Activated naive CD4-positive, alpha-beta T cell treated with anti-CD3 and anti-CD28 coated beads, Interleukin-2, amount 10 ng/mL, durations not matched to agents 7 days and 5 days (primary cell): ENCODE measurements around the gene CST11.
A peak's percentile ranks its signal among the peaks of the same experiment; 100 is the strongest.
"Not testable (repeated sequence)": the region's sequence is repeated elsewhere in the genome, so short reads cannot be mapped to it uniquely, and the experiment has no call there.

Experiments
- CTCF ChIA-PET: fragments of 350-600 bp; sonication (Branson Sonifier 250); formaldehyde crosslinking; loops from one replicate; lab custom pipeline; 2021; ENCODE audit warnings: antibody characterized with exemption; lab: Charles Lee
- DNase-seq: peaks from one replicate; pipeline ENCODE4 v3.0.0-alpha.2; 2020
- H3K27ac Mint-ChIP-seq: one replicate; pipeline ENCODE4 v1.8.0; 2021; ENCODE audit warnings: mild to moderate bottlenecking, moderate library complexity, mixed read lengths
- H3K27me3 Mint-ChIP-seq: one replicate; pipeline ENCODE4 v1.8.0; 2021; ENCODE audit warnings: mild to moderate bottlenecking, mixed read lengths
- H3K36me3 Mint-ChIP-seq: one replicate; pipeline ENCODE4 v1.8.0; 2021; ENCODE audit warnings: mixed read lengths
- H3K4me1 Mint-ChIP-seq: one replicate; pipeline ENCODE4 v1.8.0; 2021; ENCODE audit warnings: mixed read lengths
- H3K4me3 Mint-ChIP-seq: one replicate; pipeline ENCODE4 v1.8.0; 2021; ENCODE audit warnings: mild to moderate bottlenecking, moderate library complexity, mixed read lengths
- H3K9me3 Mint-ChIP-seq: one replicate; pipeline ENCODE4 v1.8.0; 2021; ENCODE audit warnings: mixed read lengths

The CST11 gene

DNA sequence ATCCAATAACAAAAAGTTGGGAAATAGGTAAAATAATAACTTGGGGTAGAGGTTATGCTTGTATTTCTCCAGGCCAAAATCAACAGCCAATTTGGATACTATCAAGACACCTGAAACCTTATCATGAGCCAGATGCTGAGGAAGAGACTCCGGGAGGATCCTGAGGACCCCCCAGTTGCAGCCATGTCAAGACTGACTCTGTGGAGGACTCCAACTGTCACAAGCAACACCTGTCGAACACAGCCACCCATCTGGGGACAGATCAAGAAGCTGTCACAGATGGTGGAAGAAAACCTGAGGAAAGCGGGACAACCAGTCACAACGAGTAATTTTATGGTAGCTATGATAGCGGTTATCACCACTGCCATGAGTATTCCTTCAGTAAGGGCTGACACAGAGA is 19.6 kb upstream of the CST11 start:
- H3K27ac Mint-ChIP-seq, CTCF ChIA-PET, H3K4me1 Mint-ChIP-seq: not testable (repeated sequence)

DNA sequence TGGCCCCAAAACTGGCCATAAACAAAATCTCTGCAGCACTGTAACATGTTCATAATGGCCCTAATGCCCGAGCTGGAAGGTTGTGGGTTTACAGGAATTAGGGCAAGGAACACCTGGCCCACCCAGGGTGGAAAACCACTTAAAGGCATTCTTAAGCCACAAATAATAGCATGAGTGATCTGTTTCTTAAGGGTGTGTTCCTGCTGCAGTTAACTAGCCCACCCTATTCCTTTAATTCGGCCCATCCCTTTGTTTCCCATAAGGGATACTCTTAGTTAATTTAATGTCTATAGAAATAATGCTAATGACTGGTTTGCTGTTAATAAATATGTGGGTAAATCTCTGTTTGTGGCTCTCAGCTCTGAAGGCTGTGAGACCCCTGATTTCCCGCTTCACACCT is 14.3 kb upstream of the CST11 start:
- H3K27me3 Mint-ChIP-seq, H3K36me3 Mint-ChIP-seq, CTCF ChIA-PET, H3K27ac Mint-ChIP-seq, H3K4me3 Mint-ChIP-seq, H3K4me1 Mint-ChIP-seq, DNase-seq: not testable (repeated sequence)
- H3K9me3 Mint-ChIP-seq, result peaks cover 15% of the 10 kb centered on the region

More for the DNA sequence above, 19.6 kb upstream of the CST11 start:
- H3K4me3 Mint-ChIP-seq, DNase-seq, H3K9me3 Mint-ChIP-seq, H3K36me3 Mint-ChIP-seq, H3K27me3 Mint-ChIP-seq: not testable (repeated sequence)

DNA sequence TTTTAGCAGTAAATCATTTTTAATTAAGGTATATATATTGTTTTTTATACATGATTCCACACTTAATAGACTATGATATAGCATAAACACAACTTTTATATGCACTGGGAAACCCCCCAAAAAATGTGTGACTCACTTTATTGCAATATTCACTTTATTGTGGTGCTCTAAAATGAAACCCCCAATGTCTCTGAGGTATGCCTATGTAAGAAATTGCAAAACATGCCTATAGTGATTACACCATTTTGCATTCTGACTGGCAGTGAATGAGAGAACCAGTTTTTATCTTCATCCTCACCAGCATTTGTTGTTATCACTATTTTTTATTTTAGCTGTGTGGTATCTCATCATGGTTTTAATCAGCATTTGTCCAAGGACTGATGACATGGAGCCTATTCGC is 8.5 kb upstream of the CST11 start:
- Mint-ChIP-seq H3K27me3 (peaks cover 3% of the 10 kb centered on the region), H3K4me1 (peaks cover 11% of the 10 kb centered on the region), H3K4me3 (no peak overlapping the region), H3K36me3 (no peaks in the 10 kb centered on the region), H3K9me3 (peaks cover 3% of the 10 kb centered on the region), H3K27ac (no peak overlapping the region)
- DNase-seq, result no peak
- CTCF ChIA-PET, result no interaction called here

DNA sequence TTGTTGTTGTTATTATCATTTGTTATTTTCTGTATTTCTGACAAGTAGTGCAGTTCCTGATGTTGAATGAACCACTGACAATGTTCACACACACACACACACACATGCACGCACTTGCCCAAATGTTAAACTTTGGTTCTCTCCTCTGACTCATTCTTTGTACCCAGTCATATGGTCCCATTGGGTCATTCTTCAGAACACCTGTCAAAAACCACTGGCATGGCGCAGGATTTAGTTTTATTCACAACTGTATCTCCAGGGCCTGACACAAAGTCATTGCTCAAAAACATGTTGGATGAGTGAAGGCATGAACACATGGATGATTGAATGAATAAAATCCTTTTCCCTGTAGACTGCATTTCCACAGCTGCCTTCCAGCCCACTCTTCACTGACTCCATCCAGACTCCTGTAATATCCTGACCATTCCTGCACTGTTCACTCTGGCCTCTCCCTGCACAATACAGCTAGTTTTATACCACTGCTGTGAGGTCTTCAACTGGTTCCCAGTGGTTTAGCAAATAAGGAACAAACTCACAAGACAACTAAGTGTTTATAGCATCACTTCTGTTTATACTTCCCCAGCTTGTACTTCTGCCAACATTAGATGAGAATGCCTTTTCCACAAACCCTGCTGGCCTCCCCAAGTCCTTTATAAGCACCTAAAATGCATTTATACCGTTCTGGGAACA is 6.9 kb upstream of the CST11 start:
- DNase-seq, result no peak
- CTCF ChIA-PET, result no interaction called here
- no peaks in the 10 kb centered on the region for H3K36me3 Mint-ChIP-seq
- no peak overlapping the region for H3K27ac Mint-ChIP-seq
- H3K4me1 Mint-ChIP-seq, result peaks cover 16% of the 10 kb centered on the region
- peaks cover 3% of the 10 kb centered on the region for H3K27me3 Mint-ChIP-seq
- no peaks in the 10 kb centered on the region for H3K9me3 Mint-ChIP-seq
- no peak overlapping the region for H3K4me3 Mint-ChIP-seq

DNA sequence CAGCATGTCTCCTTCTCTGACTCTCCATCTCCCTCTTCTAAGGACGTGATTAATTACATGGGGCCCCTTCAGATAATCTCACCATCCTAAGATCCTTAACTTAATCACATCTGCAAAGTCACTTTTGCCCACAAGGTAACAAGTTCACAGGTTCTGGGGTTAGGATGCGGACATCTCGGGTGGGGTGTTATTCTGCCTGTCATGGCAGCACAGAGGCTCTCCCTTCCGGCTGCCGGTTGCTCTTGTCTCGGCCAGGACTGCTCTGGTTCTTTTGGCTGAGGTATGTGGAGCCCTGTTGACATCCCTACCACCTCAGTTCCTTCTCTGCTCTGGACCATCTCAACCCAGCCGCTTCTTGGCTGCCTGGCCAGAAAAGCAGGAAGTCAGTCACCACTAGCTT is 4.2 kb upstream of the CST11 start:
- no peak overlapping the region for H3K4me3 Mint-ChIP-seq
- H3K4me1 Mint-ChIP-seq, result peaks cover 16% of the 10 kb centered on the region
- DNase-seq, result no peak
- peaks cover 3% of the 10 kb centered on the region for H3K27me3 Mint-ChIP-seq
- H3K9me3 Mint-ChIP-seq, result no peaks in the 10 kb centered on the region
- no peaks in the 10 kb centered on the region for H3K36me3 Mint-ChIP-seq
- CTCF ChIA-PET, result no interaction called here
- no peak overlapping the region for H3K27ac Mint-ChIP-seq

DNA sequence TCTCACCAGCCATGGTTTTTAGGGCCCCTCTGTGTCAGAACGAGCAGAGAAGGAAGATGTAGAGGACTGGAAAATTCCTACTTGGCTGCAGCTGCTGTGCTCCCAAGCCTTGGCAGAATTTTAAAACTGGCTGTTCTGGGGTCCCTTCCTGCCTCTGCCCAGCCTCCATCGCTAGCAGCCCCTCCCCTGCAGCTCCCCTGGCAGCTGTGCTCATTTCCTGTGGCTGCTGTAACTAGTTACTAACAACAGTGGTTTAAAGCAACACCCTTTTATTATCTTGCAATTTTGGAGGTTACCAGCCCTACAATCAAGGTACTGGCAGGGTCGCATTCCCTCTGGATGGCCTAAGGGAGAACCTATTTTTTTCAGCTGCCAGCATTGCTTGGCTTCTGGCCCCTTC is 3.7 kb upstream of the CST11 start:
- Mint-ChIP-seq H3K9me3 (no peaks in the 10 kb centered on the region), H3K27me3 (peaks cover 3% of the 10 kb centered on the region), H3K4me3 (no peak overlapping the region), H3K4me1 (peaks cover 16% of the 10 kb centered on the region), H3K27ac (no peak overlapping the region), H3K36me3 (no peaks in the 10 kb centered on the region)
- CTCF ChIA-PET, result no interaction called here
- DNase-seq, result no peak

DNA sequence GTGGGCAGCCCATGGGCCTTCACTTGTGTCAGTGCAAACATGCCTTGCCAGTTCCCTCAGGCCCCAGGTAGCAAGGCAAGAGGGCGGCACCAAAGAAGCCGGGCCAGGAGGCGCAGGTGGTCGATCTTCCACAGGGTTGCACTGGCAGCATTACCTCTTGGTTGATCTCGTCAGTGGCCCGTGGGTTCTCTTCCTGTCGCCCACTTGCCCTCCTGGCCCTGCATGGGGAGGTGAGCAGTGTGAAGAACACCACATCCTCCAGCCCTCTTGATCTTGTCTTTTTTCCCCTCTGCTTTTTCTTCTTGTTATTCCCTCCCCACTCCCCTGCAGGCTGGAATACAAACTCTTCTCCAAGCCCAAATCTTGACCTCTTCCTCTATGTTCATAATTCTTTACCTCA is 3.0 kb upstream of the CST11 start:
- CTCF ChIA-PET, result interaction anchor here (1.4 kb wide), 1 partner anchor 9 kb away, joined by 4 read pairs; no protein-coding TSS in a partner anchor
- Mint-ChIP-seq H3K27me3 (peaks cover 7% of the 10 kb centered on the region), H3K4me1 (peaks cover 16% of the 10 kb centered on the region), H3K36me3 (no peaks in the 10 kb centered on the region), H3K9me3 (no peaks in the 10 kb centered on the region), H3K4me3 (no peak overlapping the region), H3K27ac (no peak overlapping the region)
- DNase-seq, result no peak

DNA sequence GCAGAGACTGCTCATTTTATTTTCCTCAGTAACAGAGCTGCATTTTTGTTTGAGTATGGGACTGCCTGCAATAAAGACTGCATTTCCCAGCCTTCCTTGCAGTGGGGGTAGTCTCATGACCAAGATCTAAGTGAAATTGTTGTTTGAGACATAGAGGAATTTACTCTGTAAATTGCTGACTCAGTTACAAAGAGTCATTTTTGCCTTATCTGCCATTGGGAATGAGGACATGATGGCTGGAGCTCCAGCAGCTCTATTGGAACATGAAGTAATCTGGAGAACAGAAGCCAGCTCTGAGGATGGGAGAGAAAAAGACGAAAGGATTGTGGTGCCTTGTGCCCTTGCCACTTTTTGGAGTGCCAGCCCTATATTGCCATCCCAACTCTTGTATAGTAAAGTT is 2.1 kb upstream of the CST11 start:
- CTCF ChIA-PET, result interaction anchor here (1.4 kb wide), 1 partner anchor 8 kb away, joined by 4 read pairs; no protein-coding TSS in a partner anchor
- H3K27ac Mint-ChIP-seq, result no peak overlapping the region

DNA sequence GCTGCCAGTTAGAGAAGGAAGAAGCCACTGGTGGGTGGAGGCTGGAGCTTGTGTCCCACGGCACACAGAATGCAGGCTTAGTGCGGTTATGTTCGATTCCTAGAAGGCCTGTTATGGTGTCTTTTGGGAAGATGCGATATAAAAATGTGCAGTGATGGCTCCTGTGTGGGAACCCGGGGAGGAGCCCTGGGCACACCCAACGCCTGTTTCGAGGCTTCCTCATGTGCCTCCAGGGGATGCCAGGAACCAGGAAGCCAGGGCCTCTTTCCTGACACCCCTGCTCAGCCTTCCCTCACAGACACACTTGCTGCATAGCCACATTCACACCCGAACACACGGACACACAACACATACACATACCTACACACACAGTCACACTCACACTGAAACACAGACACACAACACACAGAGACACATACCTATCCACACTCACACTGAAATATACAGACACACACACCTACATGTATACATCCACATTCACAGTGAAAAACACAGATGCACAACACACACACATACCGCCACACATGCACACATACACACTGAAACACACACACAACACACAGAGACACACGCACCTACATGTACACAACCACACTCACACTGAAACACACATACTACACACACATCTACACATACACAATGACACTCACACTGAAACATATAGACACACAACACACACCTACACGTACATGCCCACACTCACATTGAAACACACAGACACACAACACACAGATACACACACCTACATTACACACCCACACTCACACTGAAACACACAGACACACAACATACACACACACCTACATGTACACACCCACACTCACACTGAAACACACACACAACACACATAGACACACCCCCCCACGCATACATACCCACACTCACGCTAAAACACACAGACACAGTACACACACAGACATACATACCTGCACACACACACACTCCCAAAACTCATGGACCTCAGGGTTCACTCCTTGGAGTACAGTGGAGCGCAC is 1.2 kb upstream of the CST11 start:
- peaks cover 4% of the 10 kb centered on the region for H3K27me3 Mint-ChIP-seq
- no peaks in the 10 kb centered on the region for H3K9me3 Mint-ChIP-seq
- no peak for DNase-seq
- no peaks in the 10 kb centered on the region for H3K36me3 Mint-ChIP-seq
- CTCF ChIA-PET, result interaction anchor here (1.4 kb wide), 1 partner anchor 7 kb away, joined by 4 read pairs; no protein-coding TSS in a partner anchor
- H3K27ac Mint-ChIP-seq, result no peak overlapping the region
- H3K4me3 Mint-ChIP-seq, result no peak overlapping the region
- H3K4me1 Mint-ChIP-seq, result peaks cover 26% of the 10 kb centered on the region

More for the DNA sequence above, 2.1 kb upstream of the CST11 start:
- Mint-ChIP-seq H3K4me3 (no peak overlapping the region), H3K27me3 (peaks cover 7% of the 10 kb centered on the region), H3K9me3 (no peaks in the 10 kb centered on the region), H3K4me1 (peaks cover 18% of the 10 kb centered on the region), H3K36me3 (no peaks in the 10 kb centered on the region)
- DNase-seq, result no peak

DNA sequence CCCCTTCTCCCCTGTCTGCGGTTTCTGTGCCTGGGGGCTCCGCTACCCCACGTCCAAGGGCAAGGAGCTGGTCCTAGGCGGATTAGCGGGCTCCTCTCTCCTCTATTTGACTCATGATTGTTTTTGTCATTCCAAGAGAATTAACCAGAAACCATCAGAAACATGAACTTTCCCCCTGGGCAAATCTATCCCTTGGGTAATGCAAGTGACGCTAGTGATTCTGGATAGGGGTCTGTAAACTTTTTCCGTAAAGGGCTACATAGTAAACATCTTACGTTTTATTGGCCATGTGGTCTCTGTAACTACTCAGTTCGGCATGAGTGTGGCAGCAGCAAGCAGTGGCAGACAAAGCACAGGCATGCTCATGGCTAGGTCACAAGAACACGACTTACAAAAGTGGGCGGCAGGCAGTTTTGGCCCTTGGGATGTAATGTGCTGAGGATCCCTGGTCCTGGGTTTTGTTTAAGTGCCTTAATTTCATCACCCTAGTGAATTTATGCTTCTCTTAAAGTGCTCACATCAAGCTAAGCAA is 654 bp downstream of the CST11 start:
- Mint-ChIP-seq H3K4me3 (no peak overlapping the region), H3K27me3 (peaks cover 4% of the 10 kb centered on the region), H3K9me3 (no peaks in the 10 kb centered on the region), H3K4me1 (peaks cover 24% of the 10 kb centered on the region), H3K27ac (no peak overlapping the region), H3K36me3 (no peaks in the 10 kb centered on the region)
- CTCF ChIA-PET, result no interaction called here
- DNase-seq, result no peak

DNA sequence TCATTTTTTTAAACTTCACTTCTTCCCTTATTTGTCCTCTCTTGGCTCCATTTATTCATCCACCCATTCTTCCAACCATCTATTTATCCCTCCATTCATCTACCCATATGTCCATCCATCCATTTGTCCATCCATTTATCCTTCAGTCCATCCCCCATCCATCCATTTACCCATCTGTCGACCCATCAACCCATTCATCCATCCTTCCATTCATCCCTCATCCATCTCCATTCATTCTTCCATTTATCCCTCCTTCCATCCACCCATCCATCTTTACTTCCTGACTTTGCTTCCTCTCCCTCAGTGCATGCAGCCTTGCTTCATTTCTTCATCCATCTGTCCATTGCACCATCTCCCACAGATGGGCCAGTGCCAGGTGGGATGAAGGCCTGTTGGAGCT is 1.8 kb downstream of the CST11 start:
- H3K4me1 Mint-ChIP-seq, result peaks cover 13% of the 10 kb centered on the region
- no peak overlapping the region for H3K4me3 Mint-ChIP-seq
- no peak for DNase-seq
- H3K36me3 Mint-ChIP-seq, result no peaks in the 10 kb centered on the region
- peaks cover 4% of the 10 kb centered on the region for H3K27me3 Mint-ChIP-seq
- no peaks in the 10 kb centered on the region for H3K9me3 Mint-ChIP-seq
- CTCF ChIA-PET, result no interaction called here
- no peak overlapping the region for H3K27ac Mint-ChIP-seq

DNA sequence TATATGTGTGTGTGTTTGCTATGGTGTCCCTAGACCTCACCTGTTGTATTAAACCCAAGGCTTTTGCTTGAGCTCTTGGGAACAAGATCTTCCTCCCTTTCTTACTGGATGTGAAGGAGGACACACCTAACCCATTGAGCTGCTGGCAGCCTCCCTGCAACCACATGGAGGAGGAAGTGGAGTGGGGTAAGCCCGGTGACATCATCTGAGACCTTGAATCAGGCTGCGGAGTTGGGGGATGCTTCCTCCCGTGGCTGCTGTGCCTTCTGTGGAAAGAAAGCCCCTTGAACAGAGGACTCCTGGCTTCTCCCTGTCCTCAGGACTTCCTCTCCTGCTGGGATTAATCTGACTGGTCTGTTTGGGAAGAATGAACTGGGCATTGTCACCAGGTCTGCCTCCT is 3.3 kb downstream of the CST11 start:
- H3K4me1 Mint-ChIP-seq, result peaks cover 10% of the 10 kb centered on the region
- H3K36me3 Mint-ChIP-seq, result no peaks in the 10 kb centered on the region
- CTCF ChIA-PET, result interaction anchor here (0.6 to 1.4 kb wide), 2 partner anchors 152 to 220 kb away, joined by 3 read pairs; no protein-coding TSS in a partner anchor
- peaks cover 4% of the 10 kb centered on the region for H3K27me3 Mint-ChIP-seq
- no peak for DNase-seq
- H3K9me3 Mint-ChIP-seq, result no peaks in the 10 kb centered on the region
- no peak overlapping the region for H3K4me3 Mint-ChIP-seq
- H3K27ac Mint-ChIP-seq, result no peak overlapping the region

DNA sequence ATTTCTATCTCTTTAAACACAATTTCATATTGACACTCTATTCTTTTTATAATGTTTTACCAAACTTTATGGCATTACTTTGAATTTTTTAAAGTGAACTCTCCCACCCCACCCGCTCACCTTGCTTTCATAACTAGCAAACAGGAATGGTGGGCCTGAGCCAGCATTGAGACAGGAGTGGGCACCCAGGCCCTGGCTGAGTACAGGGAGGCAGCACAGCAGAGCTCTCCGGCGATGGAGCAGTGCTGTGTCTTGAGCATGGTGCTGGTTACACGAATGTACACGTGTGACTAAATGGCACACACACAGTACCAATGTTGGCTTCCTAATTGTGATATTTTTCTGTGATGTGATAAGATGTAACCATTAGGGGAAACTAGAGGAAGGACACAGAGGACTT is 4.5 kb downstream of the CST11 start:
- H3K27me3 Mint-ChIP-seq, result peaks cover 4% of the 10 kb centered on the region
- H3K4me3 Mint-ChIP-seq, result no peak overlapping the region
- peaks cover 10% of the 10 kb centered on the region for H3K4me1 Mint-ChIP-seq
- CTCF ChIA-PET, result interaction anchor here (1.6 kb wide), 1 partner anchor 10 kb away, joined by 6 read pairs; no protein-coding TSS in a partner anchor
- DNase-seq, result no peak
- no peak overlapping the region for H3K27ac Mint-ChIP-seq
- H3K36me3 Mint-ChIP-seq, result no peaks in the 10 kb centered on the region
- H3K9me3 Mint-ChIP-seq, result no peaks in the 10 kb centered on the region

DNA sequence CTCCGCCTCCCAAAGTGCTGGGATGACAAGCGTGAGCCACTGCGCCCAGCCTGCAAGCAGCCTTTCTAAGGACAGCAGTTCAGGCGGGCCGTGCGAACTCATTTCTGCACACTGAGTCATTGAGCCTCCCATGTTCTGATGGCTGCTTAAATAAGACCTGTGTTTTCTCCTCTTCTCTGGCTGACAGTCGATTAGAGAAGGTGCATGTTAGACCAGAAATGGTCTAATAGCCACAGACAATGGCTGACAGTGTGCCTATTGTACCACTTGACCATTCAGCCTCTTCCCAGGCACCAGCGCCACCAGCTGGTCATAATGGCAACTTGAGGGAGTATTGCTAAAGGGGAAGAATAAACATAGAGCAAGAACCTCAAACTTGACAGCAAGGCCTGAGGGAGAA is 6.2 kb downstream of the CST11 start:
- H3K9me3 Mint-ChIP-seq, result no peaks in the 10 kb centered on the region
- peaks cover 10% of the 10 kb centered on the region for H3K4me1 Mint-ChIP-seq
- no peak overlapping the region for H3K27ac Mint-ChIP-seq
- no peaks in the 10 kb centered on the region for H3K36me3 Mint-ChIP-seq
- DNase-seq, result peak; percentile 52
- peaks cover 7% of the 10 kb centered on the region for H3K27me3 Mint-ChIP-seq
- CTCF ChIA-PET, result interaction anchor here (1.0 to 1.6 kb wide), 6 partner anchors 8 to 160 kb away, joined by 3 to 6 read pairs (median 4); no protein-coding TSS in a partner anchor
- H3K4me3 Mint-ChIP-seq, result no peak overlapping the region
